Upper lobe of left lung (tissue), 4 donors: ENCODE results near the gene IQGAP1.

Experiments
- POLR2A ChIP-seq, 4 donors: fragments of 450-650 bp; IDR thresholded peaks; one replicate each; pipeline ENCODE4 v1.5.1; 2016 to 2017; ENCODE audit warnings: antibody characterized with exemption in 4 of 4, mild to moderate bottlenecking in 2 of 4
- POLR2AphosphoS5 ChIP-seq, 2 donors: sonication (generic); formaldehyde crosslinking; IDR thresholded peaks; one replicate each; pipeline ENCODE4 v1.5.1; 2017; ENCODE audit warnings: antibody characterized with exemption in 2 of 2
- TF ChIP-seq, protein P1 (sequence below), 6 experiments: fragments of 450-650 bp in 4 of 6; fragments of 200-600 bp in 2 of 6; sonication (generic) in 2 of 6; IDR thresholded peaks; one replicate each; pipeline ENCODE4 v1.5.1; 2016 to 2019; ENCODE audit warnings: antibody characterized with exemption in 6 of 6

GRCh38 chr15:90423801-90424319 is 35.8 kb downstream of the IQGAP1 start:
- TF ChIP-seq POLR2A (IDR thresholded peaks at IDR 0.05) (no peak), POLR2AphosphoS5 (IDR thresholded peaks at IDR 0.05) (no peak)
- TF ChIP-seq, protein P1, sequence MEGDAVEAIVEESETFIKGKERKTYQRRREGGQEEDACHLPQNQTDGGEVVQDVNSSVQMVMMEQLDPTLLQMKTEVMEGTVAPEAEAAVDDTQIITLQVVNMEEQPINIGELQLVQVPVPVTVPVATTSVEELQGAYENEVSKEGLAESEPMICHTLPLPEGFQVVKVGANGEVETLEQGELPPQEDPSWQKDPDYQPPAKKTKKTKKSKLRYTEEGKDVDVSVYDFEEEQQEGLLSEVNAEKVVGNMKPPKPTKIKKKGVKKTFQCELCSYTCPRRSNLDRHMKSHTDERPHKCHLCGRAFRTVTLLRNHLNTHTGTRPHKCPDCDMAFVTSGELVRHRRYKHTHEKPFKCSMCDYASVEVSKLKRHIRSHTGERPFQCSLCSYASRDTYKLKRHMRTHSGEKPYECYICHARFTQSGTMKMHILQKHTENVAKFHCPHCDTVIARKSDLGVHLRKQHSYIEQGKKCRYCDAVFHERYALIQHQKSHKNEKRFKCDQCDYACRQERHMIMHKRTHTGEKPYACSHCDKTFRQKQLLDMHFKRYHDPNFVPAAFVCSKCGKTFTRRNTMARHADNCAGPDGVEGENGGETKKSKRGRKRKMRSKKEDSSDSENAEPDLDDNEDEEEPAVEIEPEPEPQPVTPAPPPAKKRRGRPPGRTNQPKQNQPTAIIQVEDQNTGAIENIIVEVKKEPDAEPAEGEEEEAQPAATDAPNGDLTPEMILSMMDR (IDR thresholded peaks at IDR 0.05): no peak
